Measurements from ENCODE around the gene NSDHL. TPM values are rescaled to one million over a fixed set of nuclear protein-coding genes. Genes with fewer than 3 reads are reported as not detected.

Gene NSDHL
- polyA plus RNA-seq, 1 experiment = 19.6 TPM

GRCh38 chrX:152912106-152912505 lies 81.2 kb downstream of the NSDHL start:
- Histone ChIP-seq H3K4me3 (ENCODE audit: low read depth, low read length) (no peak overlapping the region), H3K9me3 (ENCODE audit: control insufficient read depth, insufficient read depth, low read length) (no peaks in the 10 kb centered on the region), H3K27ac (ENCODE audit: low read depth, low read length) (no peak overlapping the region), H3K27me3 (ENCODE audit: control insufficient read depth, insufficient read depth, low read length) (no peaks in the 10 kb centered on the region)
- TF ChIP-seq CTCF (IDR thresholded peaks at IDR 0.05; ENCODE audit: low read depth, low read length) = no peak
- no peak for DNase-seq (ENCODE audit: low read depth, low spot score)
- CTCF ChIA-PET = no interaction called here
- POLR2A ChIA-PET = no interaction called here

- TF ChIP-seq CTCF (IDR thresholded peaks at IDR 0.05; ENCODE audit: low read depth, low read length) = no peak
- ChIA-PET POLR2A (no interaction called here), CTCF (no interaction called here)
- no peaks in the 10 kb centered on the region for H3K27me3 ChIP-seq (ENCODE audit: control insufficient read depth, insufficient read depth, low read length)
- no peaks in the 10 kb centered on the region for H3K9me3 ChIP-seq (ENCODE audit: control insufficient read depth, insufficient read depth, low read length)
- DNase-seq (ENCODE audit: low read depth, low spot score) = no peak
- no peak overlapping the region for H3K4me3 ChIP-seq (ENCODE audit: low read depth, low read length)
- no peak overlapping the region for H3K27ac ChIP-seq (ENCODE audit: low read depth, low read length)
Observed at GRCh38 chrX:152912641-152913040, 81.8 kb downstream of the NSDHL start.

- Histone ChIP-seq H3K27me3 (ENCODE audit: control insufficient read depth, insufficient read depth, low read length) (no peaks in the 10 kb centered on the region), H3K4me3 (ENCODE audit: low read depth, low read length) (no peak overlapping the region), H3K27ac (ENCODE audit: low read depth, low read length) (no peak overlapping the region), H3K9me3 (ENCODE audit: control insufficient read depth, insufficient read depth, low read length) (no peaks in the 10 kb centered on the region)
- no peak for DNase-seq (ENCODE audit: low read depth, low spot score)
- TF ChIP-seq CTCF (IDR thresholded peaks at IDR 0.05; ENCODE audit: low read depth, low read length) = no peak
- POLR2A ChIA-PET = no interaction called here
- CTCF ChIA-PET = interaction anchor here (1.1 kb wide), 1 partner anchor 18 kb away, joined by 3 read pairs; no protein-coding TSS in a partner anchor
Observed at GRCh38 chrX:152913346-152913745, 82.5 kb downstream of the NSDHL start.

- no peak overlapping the region for H3K4me3 ChIP-seq (ENCODE audit: low read depth, low read length)
- CTCF ChIA-PET = interaction anchor here (1.1 to 2.5 kb wide), 2 partner anchors 12 to 18 kb away, joined by 3 to 10 read pairs; no protein-coding TSS in a partner anchor
- TF ChIP-seq CTCF (IDR thresholded peaks at IDR 0.05; ENCODE audit: low read depth, low read length) = no peak
- no peaks in the 10 kb centered on the region for H3K9me3 ChIP-seq (ENCODE audit: control insufficient read depth, insufficient read depth, low read length)
- H3K27ac ChIP-seq (ENCODE audit: low read depth, low read length) = no peak overlapping the region
- H3K27me3 ChIP-seq (ENCODE audit: control insufficient read depth, insufficient read depth, low read length) = no peaks in the 10 kb centered on the region
- no peak for DNase-seq (ENCODE audit: low read depth, low spot score)
- POLR2A ChIA-PET = no interaction called here
Observed at GRCh38 chrX:152913910-152914309, 83.0 kb downstream of the NSDHL start.

- peak overlapping the region; percentile 11 for H3K27ac ChIP-seq (ENCODE audit: low read depth, low read length)
- H3K27me3 ChIP-seq (ENCODE audit: control insufficient read depth, insufficient read depth, low read length) = no peaks in the 10 kb centered on the region
- CTCF ChIA-PET = interaction anchor here (0.9 to 2.5 kb wide), 4 partner anchors 10 to 97 kb away, joined by 3 to 10 read pairs (median 3); no protein-coding TSS in a partner anchor
- peak; percentile 69 for TF ChIP-seq CTCF (IDR thresholded peaks at IDR 0.05; ENCODE audit: low read depth, low read length)
- POLR2A ChIA-PET = no interaction called here
- H3K9me3 ChIP-seq (ENCODE audit: control insufficient read depth, insufficient read depth, low read length) = no peaks in the 10 kb centered on the region
- H3K4me3 ChIP-seq (ENCODE audit: low read depth, low read length) = no peak overlapping the region
- DNase-seq (ENCODE audit: low read depth, low spot score) = no peak
Observed at GRCh38 chrX:152915541-152916241, 84.8 kb downstream of the NSDHL start.
